GM12891 (cell line): Measurements from ENCODE around the gene CYP4F8.

ENCODE experiments used
- DNase-seq: peaks from one replicate; pipeline ENCODE4 v3.0.0; 2011; ENCODE audit warnings: low spot score; ENCODE audit not compliant: insufficient read length
- FAIRE-seq: peaks from 2 replicates; lab custom pipeline; 2011; peaks lifted over from hg19 to GRCh38; lab: Jason Lieb, UNC
- PAX5 ChIP-seq: IDR thresholded peaks from 2 replicates; pipeline ENCODE4 v1.6.1; 2011; ENCODE audit warnings: low read length, moderate library complexity, mild to moderate bottlenecking; ENCODE audit not compliant: insufficient read depth, severe bottlenecking
- POLR2A ChIP-seq: IDR thresholded peaks from 2 replicates; pipeline ENCODE4 v1.6.1; 2011; ENCODE audit warnings: low read depth, low read length, control low read depth
- POLR2AphosphoS5 ChIP-seq: IDR thresholded peaks from 2 replicates; pipeline ENCODE4 v1.6.1; 2011; ENCODE audit warnings: low read depth, low read length, control low read depth
- POU2F2 ChIP-seq: IDR thresholded peaks from 2 replicates; pipeline ENCODE4 v1.6.1; 2011; ENCODE audit warnings: low read depth, mild to moderate bottlenecking, control low read depth, low read length, moderate library complexity
- SPI1 ChIP-seq: IDR thresholded peaks from 2 replicates; pipeline ENCODE4 v1.6.1; 2011; ENCODE audit warnings: low read depth, low read length, control low read depth
- TAF1 ChIP-seq: IDR thresholded peaks from 2 replicates; pipeline ENCODE4 v1.6.1; 2011; ENCODE audit warnings: low read depth, low read length, control low read depth

Gene CYP4F8

GRCh38 chr19:15616183-15616582 is 1.2 kb downstream of the CYP4F8 start:
- DNase-seq (no peak), FAIRE-seq (no peak)
- TF ChIP-seq TAF1 (no peak), POLR2AphosphoS5 (no peak), SPI1 (no peak), POU2F2 (no peak), POLR2A (no peak), PAX5 (no peak)

- TF ChIP-seq POLR2A (no peak), PAX5 (no peak), POLR2AphosphoS5 (no peak), SPI1 (no peak), TAF1 (no peak), POU2F2 (no peak)
- DNase-seq (no peak), FAIRE-seq (no peak)
Observed at GRCh38 chr19:15616627-15617270, 1.7 kb downstream of the CYP4F8 start.

- no peak for TF ChIP-seq POLR2A
- TF ChIP-seq PAX5: no peak
- no peak for TF ChIP-seq TAF1
- TF ChIP-seq POU2F2: no peak
- no peak for TF ChIP-seq POLR2AphosphoS5
- no peak for TF ChIP-seq SPI1
- FAIRE-seq: no peak
- no peak for DNase-seq
Observed at GRCh38 chr19:15618321-15618720, 3.3 kb downstream of the CYP4F8 start.

GRCh38 chr19:15621801-15622200 is 6.8 kb downstream of the CYP4F8 start:
- no peak for FAIRE-seq
- TF ChIP-seq POLR2A (no peak), SPI1 (no peak), POU2F2 (no peak), PAX5 (no peak), POLR2AphosphoS5 (no peak), TAF1 (no peak)
- DNase-seq: no peak

DNA sequence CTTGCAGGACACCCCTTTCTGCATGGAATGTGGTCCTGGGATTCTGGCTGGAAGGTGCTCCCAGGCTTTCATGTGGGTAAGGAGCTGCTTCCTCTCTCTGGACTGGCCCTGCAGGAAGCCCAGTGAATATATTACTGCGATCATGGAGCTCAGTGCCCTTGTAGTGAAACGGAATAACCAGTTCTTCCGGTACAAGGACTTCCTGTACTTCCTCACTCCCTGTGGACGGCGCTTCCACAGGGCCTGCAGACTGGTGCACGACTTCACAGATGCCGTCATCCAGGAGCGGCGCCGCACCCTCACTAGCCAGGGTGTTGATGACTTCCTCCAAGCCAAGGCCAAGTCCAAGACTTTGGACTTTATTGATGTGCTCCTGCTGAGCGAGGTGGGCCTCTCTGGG is 8.0 kb downstream of the CYP4F8 start:
- no peak for TF ChIP-seq PAX5
- no peak for TF ChIP-seq POU2F2
- no peak for TF ChIP-seq TAF1
- TF ChIP-seq SPI1: no peak
- no peak for TF ChIP-seq POLR2AphosphoS5
- no peak for TF ChIP-seq POLR2A
- DNase-seq (no peak), FAIRE-seq (no peak)

DNA sequence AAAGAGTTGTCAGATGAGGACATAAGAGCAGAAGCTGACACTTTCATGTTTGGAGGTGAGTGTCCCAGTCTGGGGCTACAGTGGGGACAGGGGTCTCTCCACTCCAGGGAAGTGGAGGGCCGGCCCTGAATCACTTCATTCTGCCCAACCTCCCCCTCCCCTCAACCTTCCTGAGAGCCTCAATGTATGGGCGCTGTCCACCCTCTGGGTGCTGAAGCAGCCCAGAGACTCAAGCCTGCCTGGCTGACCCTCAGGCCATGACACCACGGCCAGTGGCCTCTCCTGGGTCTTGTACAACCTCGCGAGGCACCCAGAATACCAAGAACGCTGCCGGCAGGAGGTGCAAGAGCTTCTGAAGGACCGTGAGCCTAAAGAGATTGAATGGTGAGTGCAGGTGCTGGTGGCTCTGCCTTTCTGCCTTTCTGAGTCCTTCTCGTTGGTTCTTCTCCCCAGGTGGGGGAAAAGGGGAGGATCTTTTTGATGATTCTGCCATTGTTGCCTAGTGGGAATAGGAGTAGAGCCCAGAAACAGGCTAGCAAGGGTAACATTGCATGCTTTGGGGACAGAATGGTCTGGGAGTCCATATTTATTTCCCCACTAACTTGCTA is 8.8 kb downstream of the CYP4F8 start:
- no peak for DNase-seq
- TF ChIP-seq PAX5 (no peak), POLR2A (no peak), POLR2AphosphoS5 (no peak), POU2F2 (no peak), TAF1 (no peak), SPI1 (no peak)
- no peak for FAIRE-seq

GRCh38 chr19:15628236-15629002 is 13.4 kb downstream of the CYP4F8 start:
- FAIRE-seq: no peak
- no peak for DNase-seq
- no peak for TF ChIP-seq POLR2AphosphoS5
- no peak for TF ChIP-seq TAF1
- TF ChIP-seq POU2F2: no peak
- TF ChIP-seq POLR2A: no peak
- no peak for TF ChIP-seq PAX5
- TF ChIP-seq SPI1: no peak

DNA sequence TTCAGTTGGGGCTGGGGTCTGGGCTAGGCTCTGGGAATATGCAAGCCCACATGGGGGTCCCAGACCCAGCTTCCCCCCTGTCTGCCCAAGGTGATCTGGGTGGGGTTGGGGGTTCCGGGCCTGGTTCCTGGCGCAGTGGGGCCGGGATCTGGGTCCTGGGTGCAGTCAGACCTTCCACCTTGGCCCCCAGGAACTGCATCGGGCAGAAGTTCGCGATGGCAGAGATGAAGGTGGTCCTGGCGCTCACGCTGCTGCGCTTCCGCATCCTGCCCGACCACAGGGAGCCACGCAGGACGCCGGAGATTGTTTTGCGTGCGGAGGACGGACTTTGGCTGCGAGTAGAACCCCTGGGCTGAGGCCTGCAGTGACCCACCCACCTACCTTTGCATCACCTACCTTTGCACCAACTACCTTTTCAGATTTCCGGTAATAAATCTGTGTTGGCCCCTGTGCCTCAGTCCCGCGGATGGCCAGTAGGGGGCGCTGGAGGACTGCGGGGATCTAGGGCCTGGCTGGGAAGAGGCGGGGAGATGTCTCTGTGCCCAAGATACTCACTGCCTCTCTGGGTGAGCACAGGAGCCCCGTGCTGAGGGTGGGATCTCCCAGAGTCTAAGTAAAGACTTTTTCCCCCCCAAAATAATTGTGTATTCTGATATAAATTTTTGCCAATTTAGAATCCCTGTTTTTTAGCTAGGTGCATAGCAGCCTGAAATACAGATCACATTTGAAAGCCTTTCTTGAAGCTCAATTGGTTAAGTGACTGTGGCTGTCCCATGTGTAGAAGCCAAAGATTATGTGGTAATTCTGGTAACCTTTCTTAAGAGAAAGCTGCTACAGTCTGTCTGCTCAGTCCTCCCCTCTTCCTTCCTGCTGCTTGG is 14.2 kb downstream of the CYP4F8 start:
- TF ChIP-seq POU2F2 (no peak), POLR2AphosphoS5 (no peak), PAX5 (no peak), POLR2A (no peak), SPI1 (no peak), TAF1 (no peak)
- FAIRE-seq (peak; percentile 47), DNase-seq (peak; percentile 80)

DNA sequence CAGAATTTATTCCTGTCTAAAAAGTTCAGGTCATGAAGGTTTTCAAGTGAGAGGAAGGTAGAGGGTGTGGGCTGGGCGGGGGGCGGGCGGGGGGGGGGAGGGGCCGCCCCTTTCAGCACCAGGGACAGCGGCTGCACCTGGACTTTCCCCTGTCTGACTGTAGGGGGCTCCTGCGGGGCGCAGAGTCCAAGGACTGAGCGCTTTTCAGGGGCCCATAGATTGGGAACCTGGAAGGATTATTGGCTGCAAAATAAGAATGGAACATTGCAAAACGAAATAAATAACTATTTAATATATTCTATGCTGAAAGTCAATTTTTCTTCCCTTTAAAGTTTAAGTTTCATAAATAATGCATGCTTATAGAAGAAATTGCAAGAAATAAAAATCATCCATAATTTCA is 16.8 kb downstream of the CYP4F8 start:
- no peak for TF ChIP-seq POLR2AphosphoS5
- TF ChIP-seq PAX5: no peak
- no peak for TF ChIP-seq SPI1
- no peak for TF ChIP-seq POLR2A
- TF ChIP-seq POU2F2: no peak
- TF ChIP-seq TAF1: no peak
- DNase-seq (peak; percentile 24), FAIRE-seq (no peak)
